ENCODE data around the gene PDE4B.
A peak's percentile ranks its signal among the peaks of the same experiment; 100 is the strongest.

The PDE4B gene

DNA sequence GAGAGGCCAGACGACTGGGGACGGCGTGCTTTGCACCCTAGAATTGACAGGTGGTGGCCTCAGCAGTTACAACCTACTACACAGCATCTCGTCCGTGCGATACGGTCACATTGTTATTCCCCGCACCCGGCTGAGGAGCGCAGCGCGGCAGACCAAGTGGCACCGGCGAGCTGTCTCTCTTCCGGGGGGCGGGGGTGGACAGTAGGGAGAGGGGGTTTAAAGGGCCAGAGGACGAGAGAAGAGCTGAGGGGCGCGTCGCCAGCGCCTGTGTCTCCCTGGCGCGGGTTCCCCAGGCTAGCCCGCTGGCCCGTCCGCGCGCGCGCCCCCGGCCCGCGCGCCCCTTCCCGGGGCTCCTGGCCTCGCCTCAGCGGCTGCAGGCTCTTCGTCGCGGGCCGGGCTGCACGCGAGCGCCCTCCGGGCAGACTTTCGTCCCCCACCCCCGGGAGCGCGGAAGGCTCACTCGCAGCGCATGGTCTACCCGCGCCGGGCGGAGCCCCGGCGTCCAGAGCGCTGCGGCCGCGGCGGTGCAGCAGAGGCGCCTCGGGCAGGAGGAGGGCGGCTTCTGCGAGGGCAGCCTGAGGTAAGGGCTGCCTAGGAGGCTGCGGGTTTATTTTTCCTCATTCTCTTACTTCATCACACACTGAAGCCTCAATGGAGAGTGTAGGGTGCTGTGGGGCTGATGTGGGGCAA, at the start of gene PDE4B:
Gene PDE4B, plus strand, starts transcription at position 227 of the 690 bp plus-strand sequence.
- no peak for DNase-seq (ENCODE audit: low read depth)

DNA sequence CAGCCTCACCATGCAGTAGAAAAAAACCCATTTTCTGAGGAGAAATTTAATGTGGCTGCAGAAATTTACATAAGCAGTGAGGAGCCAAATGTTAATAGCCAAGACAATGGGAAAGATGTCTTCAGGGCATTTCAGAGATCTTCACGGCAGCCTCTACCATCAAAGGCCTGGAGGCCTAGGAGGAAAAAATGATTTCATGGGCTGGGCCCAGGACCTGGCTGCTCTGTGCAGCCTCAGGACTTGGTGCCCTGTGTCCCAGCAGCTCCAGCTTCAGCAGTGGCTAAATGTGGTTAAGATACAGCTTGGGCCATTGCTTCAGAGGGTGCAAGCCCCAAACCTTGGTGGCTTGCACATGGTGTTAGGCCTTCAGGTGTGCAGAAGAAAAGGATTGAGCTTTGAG, 48.0 kb upstream of the PDE4B start:
- no peak for DNase-seq (ENCODE audit: low read depth)

DNA sequence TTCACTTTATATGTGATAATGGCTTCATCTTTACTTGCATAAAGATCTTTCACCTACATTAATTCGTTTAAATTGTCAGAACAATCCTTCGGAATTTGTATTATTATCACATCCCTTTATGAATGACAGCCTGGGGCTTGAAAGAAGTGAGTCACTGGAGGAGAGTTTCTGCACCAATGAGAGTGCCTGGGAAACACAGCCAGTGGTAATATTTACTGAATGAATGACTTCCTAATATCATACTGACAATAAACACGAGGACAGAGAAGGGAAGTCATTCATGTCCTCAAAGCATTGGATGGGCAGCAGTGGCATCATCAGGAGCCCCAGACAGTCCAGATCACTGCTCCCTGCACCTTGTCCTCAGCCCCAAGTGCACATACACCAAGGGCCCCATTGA, 40.7 kb upstream of the PDE4B start:
- DNase-seq (ENCODE audit: low read depth): no peak

DNA sequence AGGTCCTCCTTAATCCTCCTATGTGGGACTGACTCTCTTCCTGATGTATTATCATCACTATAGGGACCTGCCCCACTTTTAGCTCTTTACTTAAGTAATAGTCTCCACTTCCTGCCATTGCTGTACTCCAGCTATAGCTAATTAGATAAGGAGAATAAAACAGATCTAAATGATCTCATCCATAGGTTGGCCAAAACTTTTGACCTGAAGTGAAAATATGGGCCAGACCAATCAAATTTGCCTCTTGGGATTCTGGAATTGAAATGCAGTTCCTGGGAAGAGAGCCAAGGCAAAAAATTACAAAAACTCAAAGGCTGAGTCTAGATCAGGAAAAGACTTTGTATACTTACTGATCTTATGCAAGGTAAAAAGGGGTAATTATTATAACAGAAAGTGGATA, 36.1 kb upstream of the PDE4B start:
- DNase-seq (ENCODE audit: low read depth): no peak

DNA sequence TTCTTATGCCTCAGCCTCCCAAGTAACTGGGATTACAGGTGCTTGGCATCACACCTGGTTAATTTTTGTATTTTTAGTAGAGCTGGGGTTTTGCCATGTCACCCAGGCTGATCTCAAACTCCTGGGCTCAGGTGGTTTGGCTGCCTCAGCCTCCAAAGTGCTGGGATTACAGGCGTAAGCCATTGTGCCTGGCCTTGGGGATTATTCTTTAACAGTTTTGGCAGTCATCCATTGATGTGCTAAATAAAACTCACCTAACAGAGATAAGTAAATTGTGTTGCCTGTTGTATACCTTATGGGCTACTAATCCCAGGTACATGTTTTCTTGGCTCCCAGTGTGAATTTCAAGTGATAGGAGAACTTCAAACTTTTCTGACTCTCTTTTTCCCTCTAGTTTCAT, 35.2 kb upstream of the PDE4B start:
- no peak for DNase-seq (ENCODE audit: low read depth)

DNA sequence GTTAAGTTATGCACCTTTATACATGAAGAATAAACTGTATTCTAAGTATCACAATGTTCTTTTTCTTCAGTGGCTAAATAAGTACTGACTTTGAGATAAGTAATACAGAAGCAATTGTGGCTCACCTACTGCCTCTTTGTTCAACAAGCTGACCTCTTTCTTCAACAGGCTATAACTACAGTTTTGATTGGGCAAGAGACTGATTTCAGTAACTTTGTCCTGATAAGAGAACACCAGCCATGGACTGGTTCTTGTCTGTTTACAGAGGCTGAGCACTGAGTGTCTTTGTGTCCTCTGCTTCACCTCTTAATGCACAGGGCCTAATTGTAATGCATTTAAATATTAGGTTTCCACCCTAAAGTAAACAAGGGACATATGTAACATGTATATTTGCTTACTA, 34.6 kb upstream of the PDE4B start:
- DNase-seq (ENCODE audit: low read depth): no peak

DNA sequence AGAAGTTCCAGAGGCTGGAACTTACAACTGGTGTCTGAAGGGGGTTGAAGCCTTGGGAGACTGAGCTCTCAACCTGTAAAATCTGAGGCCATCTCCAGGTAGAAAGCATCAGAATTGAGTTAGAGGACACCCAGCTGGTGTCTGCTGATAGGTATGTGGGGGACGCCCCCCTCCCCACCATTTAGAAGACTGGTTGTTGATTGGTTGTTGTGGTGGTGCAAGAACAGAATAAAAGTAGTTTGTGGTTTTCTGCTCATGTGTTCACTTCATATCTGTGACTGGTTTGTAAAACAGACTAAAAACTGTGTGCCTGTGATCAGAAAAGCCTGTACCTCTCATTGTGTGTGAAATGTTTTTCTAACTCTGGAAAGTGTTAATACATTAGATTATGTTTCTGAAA, 33.2 kb upstream of the PDE4B start:
- no peak for DNase-seq (ENCODE audit: low read depth)

DNA sequence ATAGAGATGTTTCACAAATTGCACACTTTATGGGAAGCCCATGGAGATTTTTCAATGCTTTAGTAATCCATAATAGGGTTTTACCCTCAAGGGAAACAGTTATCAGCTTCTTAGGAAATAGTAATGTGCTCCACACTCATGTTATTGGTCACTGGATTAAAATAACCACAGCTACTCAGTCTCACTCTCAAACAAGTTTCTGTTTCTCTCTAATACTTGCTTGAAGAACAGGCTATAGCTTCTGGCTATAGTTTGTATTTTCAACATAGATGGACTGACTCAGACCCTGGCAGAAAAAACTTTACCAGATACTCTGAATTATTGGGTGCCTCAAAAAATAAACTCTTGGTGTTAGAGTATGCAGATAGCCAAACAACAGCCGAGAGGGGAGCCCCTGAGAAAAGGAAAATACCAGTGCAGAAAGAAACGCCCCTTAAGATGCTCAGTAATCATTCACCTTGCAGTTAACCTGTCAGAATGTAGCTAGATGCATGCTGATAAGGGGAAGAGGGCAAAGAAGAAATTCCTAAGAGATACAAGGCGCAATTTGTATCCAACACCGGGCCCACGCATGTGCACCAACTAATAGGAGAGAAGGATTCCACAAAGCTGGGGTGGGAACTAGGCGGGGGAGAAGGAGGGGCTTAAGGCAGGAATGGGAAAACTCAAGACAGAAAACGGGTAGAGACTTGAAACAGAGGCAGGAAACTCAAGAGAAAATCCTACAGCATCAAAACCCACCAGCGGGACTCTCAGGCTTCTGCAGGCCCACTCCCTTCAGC, 30.4 kb upstream of the PDE4B start:
- DNase-seq (ENCODE audit: low read depth): no peak

DNA sequence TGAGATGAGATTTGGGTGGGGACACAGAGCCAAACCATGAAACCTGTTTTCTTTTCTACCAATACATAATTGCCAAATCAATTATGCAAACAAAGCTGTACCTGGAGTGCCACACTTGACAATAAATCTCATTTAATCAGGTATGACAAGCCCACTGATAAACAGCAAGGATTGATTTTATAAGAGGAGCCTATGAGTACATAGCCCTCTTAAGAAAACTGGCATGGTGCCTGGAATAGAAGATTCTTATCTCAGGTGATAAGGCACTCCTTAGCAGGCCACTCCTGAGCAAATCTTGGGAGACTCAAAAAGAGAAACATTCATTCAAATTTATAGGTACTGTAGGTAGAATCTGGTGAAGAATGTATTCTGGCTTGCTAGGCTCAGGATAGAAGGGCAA, 28.6 kb upstream of the PDE4B start:
- no peak for DNase-seq (ENCODE audit: low read depth)

DNA sequence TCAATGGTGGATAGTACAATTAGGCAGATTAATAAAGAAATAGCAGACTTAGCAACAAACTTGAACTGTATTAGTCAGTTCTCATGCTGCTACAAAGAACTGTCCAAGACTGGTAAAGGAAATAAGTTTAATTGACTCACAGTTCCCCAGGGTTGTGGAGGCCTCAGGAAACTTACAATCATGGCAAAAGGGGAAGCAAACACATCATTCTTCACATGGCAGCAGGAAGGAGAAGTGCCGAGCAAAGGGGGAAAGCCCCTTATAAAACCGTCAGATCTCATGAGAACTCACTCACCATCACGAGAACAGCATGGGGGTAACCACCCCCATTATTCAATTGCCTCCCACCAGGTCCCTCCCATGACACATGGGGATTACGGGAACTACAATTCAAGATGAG, 27.1 kb upstream of the PDE4B start:
- DNase-seq (ENCODE audit: low read depth): no peak

DNA sequence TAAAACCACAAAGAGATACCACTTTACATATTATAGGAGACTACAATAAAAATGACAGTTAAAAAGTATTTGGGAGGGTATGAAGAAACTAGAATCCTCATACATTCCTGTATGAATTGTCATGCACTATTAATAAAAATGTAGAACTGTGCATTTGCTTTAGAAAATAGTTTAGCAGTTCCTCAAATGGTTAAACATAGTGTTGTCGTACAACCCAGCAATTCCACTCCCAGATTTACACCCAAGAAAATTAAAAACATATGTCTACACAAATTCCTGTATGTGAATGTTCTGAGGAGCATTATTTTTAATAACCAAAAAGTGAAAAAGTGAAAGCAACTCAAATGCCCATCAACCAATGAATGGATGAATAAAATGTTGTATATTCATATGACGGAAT, 23.1 kb upstream of the PDE4B start:
- DNase-seq (ENCODE audit: low read depth): peak; percentile 73

DNA sequence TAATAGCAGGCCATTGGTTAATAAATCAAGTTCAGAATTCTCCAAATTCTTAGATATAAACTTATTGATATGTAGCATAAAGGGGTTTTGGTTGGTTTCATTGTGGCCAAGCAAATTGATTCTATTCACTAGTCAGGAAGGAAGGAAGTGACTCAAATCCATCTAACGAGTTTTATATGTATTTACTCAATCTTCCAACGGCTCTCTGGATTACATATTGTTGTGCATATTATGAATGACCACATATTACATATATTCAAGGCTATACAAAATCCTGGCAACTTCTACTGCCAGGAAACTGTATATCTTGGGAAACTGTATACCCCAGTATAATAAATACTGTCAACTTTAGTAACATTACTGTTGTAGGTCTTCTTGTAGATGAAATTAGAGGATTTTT, 20.1 kb upstream of the PDE4B start:
- DNase-seq (ENCODE audit: low read depth): no peak

DNA sequence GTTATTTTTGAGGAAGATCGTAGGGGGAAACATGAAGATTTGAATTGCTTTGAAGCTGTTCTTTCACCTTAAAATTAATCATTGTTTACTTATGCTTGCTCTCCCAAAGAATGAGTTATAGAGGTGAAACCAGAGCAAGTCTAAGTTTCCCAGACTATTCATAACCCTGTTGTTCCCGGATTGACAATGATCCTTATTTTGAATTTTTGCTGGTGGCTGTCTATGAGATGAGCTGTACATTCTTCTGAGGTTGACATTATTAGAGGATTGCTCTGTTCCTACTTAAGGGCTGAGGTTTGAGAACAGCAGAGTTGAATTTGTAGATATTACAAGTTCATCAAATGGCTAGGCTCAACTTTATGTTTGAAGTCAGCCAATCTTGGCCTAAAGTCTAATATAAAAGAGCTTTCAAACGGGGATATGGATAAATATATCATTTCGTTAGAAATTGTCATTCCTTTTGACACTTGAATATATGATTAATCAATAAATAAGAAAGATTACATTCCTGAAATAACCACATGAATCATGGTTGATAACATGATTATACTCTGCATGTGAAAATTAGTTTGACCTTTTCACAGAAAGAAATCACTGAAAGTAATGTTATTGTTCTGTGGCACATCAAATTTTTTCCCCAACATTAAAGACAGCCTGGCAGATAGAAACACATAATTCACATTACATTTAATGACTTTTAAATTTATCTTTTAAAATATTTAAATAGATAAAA, 19.1 kb upstream of the PDE4B start:
- DNase-seq (ENCODE audit: low read depth): peak; percentile 49

DNA sequence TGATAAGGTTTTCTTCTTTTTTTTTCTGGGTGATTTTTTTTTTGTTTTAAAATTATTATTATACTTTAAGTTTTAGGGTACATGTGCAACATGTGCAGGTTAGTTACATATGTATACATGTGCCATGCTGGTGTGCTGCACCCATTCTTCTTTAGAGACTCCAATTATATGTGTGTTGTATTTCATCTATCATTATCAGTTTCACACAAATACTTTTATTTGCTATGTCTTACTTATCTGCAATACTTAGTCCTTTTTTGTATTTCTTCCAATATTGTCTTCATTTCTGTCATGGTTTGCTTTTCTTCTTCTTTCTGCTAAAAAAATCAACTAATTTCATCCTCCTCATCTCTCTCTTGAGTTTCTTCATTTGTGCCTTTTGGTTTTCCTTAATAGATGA, 3.9 kb upstream of the PDE4B start:
- DNase-seq (ENCODE audit: low read depth): no peak

DNA sequence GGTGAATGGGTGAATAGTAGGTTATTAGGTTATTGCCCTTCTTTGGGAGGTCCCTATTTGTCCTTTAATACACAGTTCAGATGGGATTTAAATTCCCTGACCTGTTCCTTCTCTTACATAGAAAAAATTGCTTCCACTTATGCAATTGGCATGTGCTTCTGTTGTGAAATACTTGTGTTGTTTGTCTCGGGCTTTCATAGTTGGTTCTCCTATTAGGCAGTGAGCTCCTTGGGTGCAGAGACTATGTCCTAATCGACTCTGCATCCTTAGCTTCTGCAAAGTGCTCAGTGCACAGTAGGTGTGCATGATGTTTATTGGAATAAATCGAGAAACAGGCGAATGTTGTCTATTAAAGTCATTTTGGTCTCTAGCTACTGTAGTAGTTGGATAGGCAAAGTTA, 1.3 kb upstream of the PDE4B start:
- no peak for DNase-seq (ENCODE audit: low read depth)

DNA sequence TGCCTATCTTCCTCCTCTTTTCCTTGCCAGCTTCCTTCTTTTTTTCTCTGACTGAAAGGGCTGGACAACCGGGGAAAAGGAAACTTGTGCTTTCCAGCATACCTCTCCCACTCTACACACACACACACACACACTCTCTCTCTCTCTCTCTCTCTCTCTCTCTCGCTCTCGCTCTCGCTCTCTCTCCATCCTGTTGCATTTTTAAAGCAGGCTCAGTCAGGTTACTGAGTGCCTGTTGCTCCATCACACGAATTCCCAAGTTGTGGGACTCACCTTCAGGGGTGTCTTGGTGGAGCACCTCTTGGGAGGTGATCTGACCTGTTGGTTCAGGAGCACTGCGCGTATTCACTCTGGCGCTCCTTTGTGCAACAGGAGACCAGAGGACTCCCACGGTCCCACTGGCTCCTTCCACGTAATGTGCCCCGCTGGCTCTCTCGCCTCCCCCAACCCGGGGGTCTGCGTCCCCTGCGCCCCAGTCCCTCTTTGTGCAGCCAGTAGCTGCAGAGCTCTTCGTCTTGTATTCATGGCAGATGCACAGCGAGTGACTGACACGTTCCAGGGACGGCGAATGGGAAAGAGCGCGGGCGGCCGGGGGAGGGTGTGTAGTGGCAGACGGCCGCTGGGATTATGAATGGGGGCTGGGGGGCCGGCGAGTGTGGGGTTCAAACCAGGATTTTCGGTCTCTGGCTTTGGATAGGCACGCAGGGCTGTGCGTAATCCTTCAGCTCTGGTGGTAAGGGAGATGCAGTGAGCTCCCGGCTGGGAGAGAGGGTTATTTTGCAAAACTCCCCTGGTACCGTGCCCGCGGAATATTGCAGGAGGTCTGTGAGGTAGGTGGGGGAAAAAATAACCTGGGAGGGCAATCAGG, 660 bp upstream of the PDE4B start:
- no peak for DNase-seq (ENCODE audit: low read depth)

DNA sequence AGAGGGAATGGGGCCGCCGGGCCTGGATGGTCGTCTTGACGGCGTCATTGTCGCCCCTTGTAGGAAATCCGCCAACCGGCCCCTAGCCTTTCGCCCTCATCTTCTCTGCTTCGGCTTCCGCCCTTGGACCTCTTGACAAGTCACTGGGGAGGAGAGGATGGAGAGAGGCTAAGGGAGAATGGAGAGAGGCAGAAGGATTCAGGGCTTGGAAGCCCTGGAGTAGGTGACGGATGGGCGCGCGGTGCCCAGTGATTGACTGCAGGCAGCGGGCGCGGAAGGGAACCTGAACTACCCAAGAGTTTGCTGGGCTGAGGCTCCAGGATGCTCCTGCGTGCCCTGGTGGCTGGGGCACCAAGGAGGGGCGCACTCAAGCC, 651 bp downstream of the PDE4B start:
- DNase-seq (ENCODE audit: low read depth): no peak

DNA sequence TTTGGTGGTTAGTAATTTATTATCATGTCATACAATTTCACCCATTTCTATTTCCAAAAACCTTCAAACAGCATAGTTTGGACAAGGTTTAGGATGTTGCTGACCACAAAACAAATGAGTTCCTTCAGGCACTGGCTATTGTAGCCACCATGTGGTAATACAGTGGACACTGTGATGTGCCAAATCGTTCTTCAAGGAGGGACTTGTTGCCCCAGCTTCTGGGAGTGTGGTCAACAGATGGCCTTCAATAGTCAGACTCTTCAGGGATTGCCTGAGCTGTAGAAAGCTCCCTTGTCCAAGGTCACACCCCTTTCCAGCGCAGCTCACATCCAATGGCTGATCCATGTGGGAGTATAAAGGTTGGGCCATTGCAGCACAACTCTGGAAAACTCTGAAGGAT, 2.6 kb downstream of the PDE4B start:
- peak; percentile 64 for DNase-seq (ENCODE audit: low read depth)

DNA sequence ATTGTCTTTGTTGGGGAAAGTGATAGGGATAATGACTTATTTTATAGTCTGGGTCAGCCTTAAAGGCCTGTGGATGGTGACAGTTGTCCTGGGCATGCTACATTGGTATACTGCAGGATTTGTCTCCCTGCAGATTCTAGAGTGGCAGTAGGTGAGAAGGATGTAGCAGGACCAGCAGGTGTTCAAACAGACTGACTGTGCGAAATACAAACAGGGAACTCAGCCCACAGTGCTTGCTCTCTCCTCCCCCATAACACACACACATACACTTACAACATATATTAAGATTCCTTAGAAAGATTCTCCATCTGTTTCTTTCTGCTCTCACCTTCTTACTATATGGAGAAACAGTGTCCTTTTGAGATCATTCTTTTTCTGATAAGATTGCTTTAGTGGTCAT, 6.9 kb downstream of the PDE4B start:
- DNase-seq (ENCODE audit: low read depth): no peak

DNA sequence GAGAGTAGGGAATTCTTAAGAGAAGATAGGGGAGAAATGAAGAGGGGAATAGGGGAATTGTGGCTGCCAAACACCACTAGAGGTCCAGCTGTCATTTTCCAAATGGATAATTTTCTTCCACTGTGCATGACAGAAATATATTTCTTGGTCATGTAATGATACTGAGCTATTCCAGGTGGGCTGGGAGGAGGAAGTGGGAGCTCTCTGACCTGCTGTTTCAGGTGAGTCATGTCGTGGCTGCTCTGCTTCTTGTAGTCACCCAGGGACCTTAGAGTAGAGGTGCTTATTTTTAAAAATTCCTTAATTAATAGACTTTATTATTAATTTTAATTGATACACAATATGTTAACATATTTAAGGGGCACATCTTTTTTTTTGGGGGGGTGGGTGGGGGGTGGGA, 11.9 kb downstream of the PDE4B start:
- no peak for DNase-seq (ENCODE audit: low read depth)

DNA sequence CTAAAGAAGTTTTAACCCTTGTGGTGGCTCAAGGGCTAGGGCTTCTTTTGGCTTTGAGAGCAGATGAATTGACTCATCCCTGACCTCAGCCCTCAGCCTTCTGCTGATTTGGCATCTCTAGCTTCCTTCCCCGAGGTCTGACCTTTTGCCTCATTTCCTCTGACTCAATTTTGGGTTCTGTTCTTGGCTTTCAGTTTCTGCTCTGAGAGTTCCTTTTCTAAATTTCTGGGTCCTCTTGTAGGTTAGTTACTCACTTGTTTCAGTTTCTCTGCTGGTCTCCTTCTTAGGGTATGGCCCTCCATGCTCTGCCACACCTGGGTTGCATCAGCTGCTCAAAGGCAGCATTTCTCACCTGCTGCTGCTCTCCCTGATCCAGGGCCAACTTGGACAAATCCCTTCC, 19.4 kb downstream of the PDE4B start:
- peak; percentile 82 for DNase-seq (ENCODE audit: low read depth)

DNA sequence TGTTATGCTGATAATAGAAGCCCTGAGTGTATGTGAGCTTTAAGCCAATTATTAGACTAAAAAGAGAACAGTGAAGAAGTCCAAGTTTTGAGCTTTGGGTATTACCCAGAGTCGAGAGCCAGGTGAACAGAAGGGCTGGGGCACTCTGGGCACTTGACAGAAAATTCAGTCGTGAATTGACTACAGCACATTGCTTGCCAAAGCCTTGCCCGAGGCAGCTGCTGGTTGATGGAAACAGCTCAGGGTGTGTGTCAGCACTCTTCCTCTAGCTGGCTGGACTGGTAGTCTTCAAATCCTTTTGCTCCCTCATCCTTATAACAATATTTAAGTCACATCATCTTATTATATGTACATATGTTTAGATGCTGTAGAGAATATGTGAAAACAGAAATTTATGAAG, 21.3 kb downstream of the PDE4B start:
- DNase-seq (ENCODE audit: low read depth): no peak
